HUDEP-2 (cell line): ENCODE results near the gene TAF15.

Source experiments
- DNase-seq, 76 experiments: peaks; one replicate each; lab custom pipeline; 2025; ENCODE audit not compliant: unreplicated experiment in 76 of 76; lab: John Stamatoyannopoulos, UW

Gene TAF15

DNA sequence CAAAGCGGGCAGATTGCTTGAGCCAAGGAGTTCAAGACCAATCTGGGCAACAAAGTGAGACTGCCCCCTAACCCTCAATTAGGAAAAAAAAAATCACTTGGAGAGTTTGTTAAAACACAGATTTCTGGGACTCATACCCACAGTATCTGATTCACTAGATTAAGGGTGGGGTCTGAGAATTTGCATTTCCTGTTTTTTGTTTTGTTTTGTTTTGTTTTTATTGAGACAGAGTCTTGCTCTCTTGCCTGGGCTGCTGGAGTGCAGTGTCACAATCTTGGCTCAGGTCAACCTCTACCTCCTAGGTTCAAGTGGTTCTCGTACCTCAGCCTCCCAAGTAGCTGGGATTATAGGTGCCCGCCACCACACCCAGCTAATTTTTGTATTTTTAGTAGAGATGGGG is 58.3 kb downstream of the TAF15 start:
- no peak for DNase-seq

DNA sequence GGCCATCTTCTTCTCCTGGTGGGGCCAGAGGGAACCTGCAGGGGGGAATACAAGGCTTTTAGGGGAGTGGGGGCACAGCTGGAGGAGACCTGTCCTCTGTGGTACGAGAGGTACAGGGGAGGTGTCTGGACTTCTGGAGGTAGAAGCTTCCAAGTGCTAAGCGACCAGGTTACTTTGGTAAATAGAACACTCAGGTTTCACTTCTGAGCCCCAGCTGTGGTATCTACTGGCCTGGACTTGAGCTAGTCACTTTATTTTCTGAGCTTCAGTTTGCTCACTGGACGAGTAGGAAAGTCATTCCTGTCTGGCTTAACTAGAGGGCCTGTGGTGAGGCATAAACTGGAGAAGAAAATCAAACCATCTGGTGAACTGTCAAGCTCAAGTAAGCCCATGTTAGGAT is 59.5 kb downstream of the TAF15 start, which contains the start of gene HEATR9:
HEATR9 (minus strand) TSS at position 155 of the 400 bp plus-strand sequence; CDS start at position 6, 149 bp downstream.
- DNase-seq, result no peak

DNA sequence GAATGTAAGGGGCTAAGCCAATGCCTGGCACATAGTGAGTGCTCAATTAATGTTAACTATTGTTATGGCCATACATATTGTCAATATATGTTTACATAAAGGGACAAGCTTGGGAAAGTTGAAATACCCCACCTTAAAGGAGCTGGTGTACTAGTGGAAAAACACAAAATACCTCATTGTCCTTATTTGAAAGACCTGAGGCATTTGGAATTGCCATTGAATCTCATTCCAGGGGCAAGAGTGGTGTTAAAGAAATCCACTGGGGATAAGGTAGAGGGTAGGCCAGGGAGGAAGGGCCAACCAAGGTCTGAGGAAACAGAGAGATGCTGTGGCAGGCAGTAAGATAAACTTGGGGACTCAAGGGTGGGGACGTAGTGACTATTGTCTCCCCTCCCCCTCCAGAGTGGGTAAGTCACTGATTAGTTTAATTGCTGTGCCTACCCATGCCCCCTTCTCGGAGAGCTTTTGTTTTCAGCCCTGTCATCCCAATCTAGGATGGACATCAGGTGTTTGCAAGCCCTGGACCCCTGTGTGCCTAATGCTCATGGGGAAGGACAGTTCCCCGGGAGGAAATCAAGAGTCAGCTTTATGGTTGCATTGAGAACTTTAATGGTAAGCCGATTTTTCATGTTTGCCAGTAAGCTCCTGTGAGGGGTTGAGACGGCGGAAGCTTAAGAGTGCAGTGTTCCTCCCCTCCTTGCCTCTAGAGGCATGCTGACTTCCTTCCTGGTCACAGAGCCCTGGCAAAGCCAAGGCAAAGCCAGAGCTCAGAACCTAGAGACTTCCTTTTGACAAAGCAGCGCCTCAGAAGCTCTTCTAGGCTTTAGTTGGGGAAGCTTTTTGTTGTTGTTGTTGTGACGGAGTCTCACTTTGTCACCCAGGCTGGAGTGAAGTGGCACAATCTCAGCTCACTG is 61.9 kb downstream of the TAF15 start:
- DNase-seq, result no peak

DNA sequence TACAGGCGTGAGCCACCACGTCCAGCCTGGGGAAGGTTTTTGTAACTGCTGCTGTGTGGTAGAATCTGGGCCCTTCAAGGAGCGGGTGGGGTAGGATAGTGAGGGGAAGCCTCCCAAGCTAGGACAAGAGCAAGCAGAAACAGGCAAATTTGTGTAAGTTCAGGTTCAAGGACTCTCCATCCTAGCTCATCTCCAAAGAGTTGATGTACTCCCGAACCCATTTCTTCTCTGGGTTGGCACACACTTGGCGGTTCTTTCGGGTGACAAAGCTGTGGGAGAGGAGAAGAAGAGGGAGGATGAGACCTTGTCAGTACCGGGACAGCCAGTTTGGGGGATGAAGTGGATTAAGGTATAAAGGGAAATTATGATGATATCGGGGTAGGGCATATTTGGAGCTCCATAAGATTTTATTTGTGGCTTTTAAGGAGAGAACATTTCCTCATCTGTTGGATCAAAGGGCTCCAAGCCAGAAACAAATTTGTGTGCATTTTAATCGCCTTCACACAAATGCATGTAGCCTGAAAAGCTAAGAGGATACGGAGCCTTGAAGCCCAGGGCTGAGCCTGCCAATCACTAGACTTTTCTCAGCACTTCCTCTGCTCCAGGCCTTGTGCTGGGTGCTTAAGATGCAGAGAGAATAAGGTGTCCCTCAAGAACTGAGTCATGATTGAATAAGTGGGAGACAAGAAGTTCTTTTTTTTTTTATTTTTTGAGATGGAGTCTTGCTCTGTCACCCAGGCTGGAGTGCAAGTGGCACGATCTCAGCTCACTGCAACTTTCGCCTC is 63.1 kb downstream of the TAF15 start:
- DNase-seq, result no peak

DNA sequence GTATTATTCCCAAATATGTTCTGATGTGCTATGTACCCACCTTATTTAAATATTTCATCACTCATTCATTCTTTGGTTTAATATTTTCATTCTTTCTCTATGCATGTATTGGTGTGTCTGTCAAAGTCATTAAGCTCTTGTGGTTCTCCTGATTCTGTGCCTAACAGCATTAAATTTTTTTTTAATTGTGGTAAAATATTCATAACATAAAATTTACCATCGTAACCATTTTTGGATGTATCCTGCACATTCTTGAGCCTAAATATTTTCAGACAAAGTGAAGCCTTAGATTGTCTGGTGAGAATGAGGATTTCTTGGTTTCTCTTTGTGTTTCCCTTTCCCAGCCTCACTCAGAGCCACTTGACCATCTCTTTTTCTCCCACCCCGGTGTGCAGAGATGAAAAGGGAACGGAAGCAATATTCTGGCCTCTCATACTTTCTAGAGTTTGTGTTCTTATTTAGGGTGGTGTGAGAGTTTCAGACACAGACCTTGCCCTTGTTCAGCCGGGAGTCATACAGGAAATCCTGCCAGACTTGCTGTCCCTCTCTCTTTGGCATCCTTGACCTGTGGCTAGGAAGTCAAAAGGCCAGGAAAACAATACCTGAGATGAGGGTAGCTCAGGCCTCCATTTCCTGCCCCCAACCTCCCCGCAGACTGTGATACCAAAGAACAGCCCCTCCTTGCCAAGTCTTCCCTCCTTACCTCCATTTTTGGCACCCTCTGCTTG is 66.0 kb downstream of the TAF15 start:
- no peak for DNase-seq

DNA sequence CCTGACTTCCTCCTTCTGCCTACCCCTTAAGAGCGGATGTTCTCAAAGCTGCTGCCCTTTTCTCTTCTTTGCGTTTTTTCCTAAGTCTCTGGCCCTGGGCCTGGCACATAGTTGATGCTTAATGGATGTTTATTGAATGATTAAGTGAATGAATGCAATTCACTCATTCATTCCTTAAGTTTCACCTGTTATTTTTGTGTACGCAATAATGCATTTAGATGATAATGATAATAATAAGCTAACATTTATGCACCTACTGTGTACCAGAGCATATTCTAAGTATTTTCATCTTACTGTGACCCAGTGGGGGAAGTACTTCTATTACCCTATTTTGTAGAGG is 66.5 kb downstream of the TAF15 start:
- DNase-seq, result no peak

DNA sequence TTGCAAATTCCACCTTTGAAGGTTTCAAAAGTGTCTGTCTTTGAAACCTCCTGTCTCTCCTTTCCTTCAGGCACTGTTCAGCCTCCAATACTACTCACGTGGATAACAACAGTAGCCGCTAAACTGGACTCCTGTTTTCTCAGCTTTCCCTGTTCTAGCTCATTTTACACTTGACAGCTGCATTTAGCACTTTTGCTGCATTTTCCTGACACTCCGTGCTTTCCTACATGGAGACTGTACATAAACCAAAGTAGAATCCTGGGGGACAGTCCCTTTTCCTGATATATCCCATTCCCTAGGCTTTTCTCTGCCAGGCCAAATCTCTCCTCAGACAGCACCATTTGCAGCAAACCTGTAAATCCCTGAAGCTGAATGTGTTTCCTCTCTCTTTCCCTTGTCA is 67.2 kb downstream of the TAF15 start:
- no peak for DNase-seq

DNA sequence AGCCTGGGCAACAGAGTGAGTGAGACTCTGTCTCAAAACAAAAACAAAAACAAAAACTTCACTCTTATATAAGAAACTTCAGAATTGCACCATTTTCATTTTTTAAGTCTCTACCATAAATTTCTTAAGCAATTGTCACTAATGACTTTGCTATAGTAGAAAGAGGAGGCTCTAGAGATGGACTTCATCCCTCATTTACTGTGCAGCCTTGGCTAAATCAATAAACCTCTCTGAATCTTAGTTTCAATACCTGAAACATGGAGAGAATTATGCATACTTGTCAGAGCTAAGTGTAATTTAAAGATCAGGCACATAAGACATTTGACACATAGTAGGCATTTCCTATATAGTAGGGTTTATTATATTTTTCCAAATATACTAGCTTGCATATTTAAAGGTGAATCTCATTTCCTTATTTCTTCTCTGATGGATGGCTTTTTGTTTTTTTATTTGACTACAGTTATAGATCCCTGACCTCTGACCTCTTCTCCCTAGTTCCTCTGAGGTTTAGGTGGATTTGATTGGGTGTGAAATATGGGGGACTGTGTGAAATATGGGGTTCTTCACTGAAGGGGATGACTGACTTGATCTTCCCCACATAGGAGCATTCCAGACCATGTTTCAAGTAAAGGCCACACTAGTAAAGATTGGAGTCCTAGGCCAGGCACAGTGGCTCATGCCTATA is 68.2 kb downstream of the TAF15 start:
- DNase-seq, result no peak

DNA sequence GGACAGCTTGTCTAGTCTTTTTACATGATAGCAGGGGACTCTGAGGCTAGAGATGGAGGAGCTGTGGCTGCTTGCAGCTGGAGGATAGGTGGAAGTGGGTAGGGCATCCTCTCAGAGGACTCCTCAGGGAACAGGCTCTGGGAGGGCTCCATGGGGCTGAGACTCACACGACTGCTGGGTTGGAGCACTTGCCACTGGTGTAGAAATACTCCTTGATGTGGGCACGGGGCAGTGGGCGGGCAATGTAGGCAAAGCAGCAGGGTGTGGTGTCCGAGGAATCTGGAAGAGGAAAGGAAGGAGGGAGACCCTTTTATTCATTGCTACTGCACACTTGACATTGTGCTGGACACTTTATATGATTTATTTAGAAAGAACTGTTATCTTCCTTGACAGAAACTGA is 69.1 kb downstream of the TAF15 start:
- no peak for DNase-seq

DNA sequence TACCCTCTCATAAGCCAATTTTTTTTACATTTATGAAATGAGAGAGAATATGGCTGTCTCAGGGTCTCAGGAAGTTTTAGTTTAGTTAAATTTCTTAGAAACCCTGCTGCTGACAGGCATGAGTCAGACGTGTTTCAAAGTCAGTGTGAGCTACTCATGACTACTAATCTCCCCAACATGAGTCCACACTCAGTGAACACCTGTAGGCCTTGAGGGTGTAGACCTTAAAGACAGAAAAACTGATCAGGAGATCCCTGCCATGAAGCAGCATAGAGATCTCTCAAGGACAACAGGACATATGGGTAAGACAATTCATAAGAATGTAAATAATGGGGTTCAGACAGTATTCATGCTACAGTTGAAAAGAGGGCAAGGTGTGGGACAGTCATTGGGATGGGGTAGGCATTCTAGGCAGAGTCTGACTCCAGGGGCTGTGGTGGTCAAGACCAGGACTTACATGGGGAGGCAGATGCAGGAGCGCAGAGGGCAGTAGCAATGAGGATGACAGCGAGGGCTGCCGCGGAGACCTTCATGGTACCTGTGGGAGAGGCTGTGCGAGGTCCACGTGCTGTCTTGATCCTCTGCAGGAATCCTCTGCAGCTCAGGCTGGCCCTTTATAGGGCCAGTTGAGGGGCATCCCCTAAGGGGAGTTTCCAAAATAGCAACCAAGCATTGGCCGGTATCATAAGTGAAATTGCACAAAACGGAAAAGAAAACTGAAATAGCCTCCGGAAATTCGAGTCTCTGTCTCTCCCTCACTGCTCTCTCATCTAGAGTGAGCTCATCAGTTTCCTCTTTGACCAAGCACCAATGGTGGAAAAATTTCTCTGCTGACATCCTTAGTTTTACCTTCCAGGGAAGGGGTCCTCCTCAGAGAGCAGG is 70.7 kb downstream of the TAF15 start, which contains the start of gene CCL5:
CCL5 (minus strand) TSS at position 588 of the 882 bp plus-strand sequence.
- no peak for DNase-seq

DNA sequence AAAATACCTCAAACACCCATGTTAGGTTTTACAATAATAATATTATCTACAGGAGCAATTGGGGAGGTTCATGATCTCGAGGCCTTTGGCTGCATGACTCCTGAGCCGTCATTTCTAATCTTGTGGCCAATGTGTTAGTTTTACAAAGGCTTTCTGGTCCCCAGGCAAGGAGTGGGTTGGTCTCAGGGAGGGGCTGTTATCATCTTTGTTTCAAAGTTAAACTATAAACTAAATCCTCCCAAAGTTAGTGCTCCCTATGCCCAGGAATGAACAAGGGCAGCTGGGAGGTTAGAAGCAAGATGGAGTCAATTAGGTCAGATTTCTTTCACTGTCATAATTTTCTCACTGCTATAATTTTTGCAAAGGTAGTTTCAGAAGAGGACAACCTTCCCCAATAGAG is 80.0 kb downstream of the TAF15 start:
- no peak for DNase-seq

DNA sequence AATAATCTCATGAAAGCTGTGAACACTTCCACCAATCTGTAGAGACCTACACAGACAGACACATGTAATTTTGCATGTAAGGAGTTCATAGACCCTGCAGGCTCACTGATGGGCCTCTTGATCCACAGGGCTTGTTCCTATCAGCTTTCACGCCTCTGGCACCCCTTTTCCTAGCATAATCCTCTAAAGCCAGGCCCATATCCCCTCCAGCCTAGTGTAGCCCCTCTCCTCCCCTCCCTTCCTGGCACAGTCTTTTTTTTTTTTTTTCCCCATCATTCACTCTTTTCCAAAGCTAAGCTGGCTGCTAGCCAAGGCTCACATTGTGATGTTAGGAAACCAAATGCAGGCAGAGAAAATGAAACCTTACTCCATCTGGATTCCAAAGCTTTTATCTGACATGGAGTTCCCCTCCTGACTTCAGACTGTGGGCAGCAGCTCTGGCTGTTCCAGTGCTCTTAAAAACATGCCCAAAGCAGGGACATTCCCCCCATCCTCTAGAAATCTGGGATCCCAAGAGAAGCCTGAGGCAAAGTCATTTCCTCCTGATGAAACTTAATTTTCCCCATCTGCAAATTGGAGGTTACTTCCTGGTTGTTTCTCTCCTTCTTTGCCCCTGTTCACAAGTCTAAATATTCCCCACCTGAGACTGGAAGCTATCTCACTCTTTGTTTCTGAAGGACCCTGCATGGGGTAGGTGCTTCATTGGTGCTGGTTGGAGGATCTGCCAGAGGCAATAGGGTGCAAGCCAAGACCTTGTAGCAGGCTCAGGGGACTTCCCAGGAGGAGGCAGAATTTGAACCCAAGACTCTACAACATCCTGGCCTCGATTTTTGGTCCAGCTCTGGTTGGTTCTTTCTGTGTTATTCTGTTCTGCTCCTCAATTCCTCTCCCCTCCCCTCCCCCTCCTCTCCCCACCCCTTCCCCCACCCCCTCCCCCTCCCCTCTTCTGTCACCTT is 80.8 kb downstream of the TAF15 start:
- DNase-seq, result no peak

DNA sequence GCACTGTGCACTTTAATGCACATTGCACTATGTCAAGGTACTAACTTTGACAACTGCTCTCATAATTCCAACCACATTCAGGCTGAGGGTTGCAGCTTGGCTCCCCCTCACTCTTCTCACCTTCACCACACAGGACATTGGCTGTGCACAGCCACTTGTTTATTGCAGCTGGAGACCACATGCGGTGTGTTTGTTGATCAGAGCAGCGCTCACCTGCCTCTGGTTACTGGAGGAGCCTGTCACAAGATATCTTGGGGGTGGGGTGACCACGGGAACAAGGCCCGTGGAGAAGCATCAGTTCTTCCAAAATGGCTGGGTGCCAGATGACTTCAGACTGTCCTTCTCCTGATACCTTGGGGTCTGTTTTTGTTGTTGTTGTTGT is 81.5 kb downstream of the TAF15 start:
- peak in 1 of 76 experiments; percentile 10 for DNase-seq

DNA sequence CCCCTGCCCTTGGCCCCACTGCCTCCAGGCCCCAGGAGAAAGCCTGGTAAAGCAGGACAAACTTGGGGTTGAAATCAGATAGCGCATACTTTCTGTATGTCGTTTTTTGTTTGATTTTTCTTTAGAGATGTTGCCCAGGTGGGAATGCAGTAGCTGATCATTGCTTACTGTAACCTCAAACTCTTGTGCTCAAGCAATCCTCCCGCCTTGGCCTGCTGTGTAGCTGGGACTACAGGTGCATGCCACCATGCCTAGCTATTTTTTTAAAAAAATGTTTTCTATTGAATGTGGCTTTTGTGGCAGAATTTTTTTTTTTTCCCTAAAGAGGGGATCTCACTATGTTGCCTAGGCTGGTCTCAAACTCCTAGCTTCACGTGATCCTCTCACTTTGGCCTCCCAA is 82.0 kb downstream of the TAF15 start:
- DNase-seq, result no peak

DNA sequence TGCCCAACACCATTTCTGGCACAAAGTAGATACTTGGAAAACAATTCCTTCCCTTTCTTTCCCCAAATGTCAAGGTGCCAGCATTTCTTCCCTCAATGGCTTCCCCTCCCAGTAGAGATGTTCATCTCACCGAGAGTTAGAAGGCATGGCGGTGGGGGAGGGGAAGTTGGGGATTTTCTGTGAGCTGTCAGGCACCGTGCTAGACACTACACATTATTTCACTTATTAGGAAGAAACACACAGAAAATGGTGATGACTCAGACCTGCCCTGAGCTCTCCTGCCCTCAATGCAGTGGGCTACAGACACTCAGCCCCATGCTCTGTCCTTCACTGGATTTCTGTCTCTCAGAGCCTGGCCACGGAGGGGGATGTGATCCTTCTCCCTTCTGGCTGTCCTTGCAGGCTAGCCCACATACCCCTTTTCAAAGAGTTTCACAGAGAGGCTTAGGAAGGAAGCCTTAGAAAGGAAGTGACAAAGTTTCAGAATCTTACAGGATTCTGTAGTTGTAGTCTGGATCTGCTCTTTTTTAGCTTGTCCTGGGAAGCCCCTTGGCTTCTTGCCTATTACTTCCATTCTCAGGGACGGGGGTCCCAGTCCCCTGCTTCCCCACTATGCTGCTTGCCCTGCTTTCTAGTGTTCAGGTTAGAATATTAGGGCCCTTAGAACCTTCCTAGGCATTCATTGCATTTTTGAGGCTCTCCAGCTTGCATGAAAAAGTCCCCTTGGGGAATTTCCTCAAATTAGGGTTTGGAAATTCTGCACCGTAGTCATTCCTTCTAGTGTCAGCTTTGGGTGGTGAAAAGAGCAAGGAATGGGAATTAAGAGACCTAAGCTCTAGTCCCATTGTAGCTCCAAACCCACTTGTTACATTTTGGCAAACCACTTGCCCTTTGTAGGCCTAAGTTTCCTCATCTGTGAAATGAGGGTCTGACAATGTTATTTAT is 83.1 kb downstream of the TAF15 start:
- DNase-seq, result no peak

DNA sequence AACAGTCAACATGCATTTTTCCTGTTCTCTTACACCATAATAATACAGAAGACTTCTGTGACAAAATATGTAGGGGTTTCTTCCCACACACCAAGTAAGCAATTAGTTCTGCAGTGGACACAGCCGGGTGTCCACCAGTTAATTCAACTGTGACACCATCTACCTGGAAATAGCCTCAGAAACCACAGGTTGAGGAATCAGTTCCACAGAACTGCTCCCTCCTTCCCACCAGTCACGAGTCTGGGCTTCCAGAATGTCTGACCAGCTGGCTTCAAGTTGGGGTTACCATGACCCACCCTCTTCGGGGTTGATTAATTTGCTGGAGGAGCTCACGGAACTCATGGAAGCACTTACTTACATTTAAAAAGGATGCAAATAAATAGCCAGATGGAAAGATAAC is 84.5 kb downstream of the TAF15 start:
- no peak for DNase-seq

DNA sequence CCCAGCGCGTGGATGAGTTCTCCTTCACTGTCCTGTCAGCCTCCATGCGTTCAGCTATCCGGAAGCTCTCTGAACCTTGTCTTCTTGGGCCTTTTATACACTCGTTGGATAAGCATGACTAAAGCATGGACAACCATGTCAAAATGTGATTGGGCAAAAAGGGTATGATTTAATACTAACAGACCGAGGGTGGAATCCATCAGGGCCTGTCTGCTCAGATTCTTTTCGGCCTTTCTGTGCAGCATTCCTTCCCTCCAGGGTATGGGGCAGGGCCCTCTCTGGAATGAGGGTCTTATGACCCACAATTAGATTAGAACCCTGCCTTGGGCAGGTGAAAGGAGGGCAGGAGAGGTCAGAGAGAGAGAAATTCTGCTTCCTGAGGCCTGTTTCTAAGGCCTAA is 84.9 kb downstream of the TAF15 start:
- no peak for DNase-seq
